Midbrain (tissue), 1 donor: ENCODE measurements around the gene THSD7B.
"Not testable (repeated sequence)": the region's sequence is repeated elsewhere in the genome, so short reads cannot be mapped to it uniquely, and the experiment has no call there.

Experiments
- DNase-seq: peaks from one replicate; lab custom pipeline; 2025; lab: John Stamatoyannopoulos, UW

The THSD7B gene

DNA sequence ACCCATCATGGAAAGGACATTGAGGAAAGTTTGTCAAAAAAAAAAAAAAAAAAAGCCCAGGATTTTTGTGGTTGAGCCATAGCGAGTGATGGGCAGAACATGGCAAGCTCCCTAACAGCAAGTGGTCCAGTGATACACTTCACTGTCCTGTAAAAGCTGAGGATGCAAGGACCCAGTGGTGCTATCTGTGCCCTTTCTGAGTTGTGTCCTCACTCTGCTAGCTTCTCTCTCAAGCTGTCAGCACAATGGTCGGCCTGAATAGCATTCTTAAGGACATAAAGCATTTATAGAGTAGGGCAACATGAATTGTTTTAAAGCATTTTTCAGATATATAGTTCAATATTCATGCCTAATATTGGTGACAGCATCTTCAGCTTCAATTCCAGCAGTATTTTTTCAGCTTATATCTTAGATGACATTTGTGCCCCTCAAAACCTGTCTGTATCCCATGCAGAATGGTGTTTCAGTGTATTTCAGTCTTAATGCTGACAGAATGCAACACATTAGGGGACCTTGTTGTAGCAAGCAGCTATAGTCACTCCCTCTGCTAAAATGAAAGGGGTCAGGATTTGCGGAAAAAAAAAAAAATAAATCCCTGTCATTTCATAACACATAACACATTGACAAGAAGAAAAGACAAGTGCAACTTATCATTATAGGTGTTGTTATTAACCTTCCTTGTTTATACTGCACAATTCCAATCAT is 496.7 kb downstream of the THSD7B start:
- no peak for DNase-seq

DNA sequence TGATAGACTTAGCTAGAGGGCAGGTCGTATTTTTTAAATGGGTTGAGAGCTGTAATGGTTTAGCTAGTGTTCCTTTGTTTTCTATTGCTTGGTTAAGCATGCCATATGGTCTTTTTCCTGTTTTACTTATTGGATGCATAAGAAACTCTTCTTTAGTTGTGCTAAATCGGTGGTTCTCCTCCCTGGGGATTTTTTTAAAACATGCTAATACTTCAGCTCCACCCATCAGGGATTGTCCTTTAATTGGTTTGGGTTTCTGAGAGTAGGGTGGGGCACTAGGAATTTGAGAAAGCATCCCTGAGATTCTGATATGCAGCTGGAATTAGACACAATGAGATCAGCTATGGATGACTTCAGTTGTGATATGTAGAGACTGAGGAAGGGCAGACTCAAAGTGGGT is 497.2 kb downstream of the THSD7B start:
- no peak for DNase-seq

DNA sequence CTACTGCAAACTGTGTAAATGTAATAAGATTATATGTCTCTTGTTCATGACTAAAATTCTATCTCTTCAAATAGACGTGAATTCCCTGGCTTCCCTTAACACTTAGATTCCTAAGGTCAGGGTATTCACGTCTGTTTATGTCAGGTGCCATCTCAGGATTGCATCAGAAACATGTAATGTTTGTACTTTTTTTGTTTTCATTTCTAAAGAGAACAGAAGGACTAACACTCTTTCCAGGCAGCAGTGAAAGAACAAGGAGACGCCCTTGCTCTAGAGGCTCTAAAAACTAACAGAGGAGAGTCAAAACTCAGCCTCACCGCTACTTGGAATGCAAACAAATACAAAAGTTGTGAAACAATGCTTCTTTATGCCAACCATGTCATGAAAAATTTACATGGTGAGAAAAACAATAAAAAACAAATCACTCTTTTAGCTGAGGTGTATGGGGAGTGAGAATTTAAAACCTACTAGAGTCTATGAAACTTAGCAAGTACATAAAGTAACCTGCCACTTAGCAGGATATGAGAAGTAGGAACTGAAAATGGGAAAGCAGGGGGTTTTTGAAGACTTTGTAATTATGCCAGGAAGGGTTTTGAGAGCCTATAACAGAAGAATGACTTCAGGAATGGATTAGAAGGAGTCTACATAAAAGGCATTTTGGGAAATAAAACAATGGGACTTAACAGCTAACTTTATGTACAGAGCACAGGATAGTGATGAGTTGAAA is 522.7 kb downstream of the THSD7B start:
- no peak for DNase-seq

DNA sequence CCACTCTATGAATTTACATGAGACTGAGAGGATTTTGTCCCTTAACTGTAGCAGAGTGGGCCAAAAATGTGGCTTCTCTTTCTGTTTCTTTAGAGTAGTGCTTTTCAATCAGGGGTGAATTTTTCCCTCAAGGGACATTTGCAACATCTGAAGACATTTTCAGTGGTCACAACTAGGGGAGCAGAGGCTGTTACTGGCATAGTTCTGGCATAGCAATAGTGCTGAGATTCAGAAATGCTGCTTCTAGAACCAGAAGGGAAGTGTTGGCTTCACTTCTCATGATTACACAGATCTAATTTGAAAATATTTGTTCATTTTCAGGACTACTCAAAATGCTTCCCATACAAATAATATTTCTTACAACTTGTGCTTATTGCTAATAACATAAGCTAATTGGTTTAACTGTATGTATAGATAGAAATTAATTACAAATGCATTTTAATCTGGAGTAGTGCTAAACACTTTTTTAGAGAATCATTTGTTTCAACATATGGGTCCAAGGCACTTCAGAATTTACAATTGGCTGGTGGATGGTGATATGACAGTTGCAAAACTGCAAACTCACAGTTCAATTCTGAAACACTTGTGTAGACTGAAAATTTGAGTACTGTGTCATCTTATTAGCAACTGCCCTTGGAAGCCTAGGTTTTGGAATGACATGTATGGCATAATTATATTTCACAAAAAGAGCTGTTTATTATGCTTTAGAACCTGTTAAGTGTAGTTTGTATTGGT is 526.7 kb downstream of the THSD7B start:
- no peak for DNase-seq

DNA sequence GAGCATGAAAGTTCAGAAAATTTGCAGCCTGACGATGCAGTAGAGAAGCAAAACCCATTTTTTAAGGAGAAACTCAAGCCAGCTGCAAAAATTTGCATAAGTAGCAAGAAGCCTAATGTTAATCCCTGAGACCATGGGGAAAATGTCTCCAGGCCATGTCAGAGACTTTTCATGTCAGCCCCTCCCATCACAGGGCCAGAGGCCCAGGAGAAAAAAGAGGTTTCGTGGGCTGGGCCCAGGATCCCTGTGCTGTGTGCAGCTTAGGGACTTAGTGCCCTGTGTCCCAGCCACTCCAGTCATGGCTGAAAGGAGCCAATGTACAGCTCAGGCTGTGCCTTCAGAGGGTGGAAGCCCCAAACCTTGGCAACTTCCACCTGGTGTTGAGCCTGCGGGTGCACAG is 533.0 kb downstream of the THSD7B start:
- DNase-seq = no peak

DNA sequence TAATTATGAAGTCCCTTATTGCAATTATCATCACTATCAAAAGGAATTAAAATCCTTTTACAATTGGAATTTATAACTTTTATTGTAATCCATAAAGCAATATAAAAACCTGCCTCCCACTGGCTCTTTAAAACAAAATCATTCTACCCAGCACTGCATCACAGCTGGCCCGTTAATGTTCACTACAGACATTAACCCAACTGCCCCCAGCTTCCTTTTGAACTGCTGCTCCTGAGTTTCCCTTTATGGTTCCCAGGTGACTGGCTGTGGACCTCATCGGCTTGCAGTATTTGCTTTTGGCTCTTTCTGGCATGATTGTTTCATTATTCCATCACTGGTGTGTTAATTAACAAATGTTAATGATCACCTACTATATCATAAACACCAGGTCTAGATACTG is 535.6 kb downstream of the THSD7B start:
- no peak for DNase-seq

DNA sequence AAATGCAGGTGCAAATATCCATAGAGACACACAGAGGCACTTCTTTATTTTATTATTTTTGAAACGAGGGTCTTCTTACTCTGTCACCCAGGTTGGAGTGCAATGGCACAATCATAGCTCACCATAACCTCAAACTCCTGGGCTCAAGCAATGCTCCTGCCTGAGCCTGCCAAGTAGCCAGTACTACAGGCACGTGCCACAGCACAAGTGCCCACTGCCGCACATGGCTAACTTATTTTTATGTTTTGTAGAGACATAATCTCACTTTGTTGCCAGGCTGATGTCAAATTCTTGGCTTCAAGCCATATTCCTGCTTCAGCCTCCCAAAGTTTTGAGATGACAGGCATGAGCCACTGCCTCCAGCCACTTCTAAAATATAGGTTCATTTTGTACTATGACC is 537.6 kb downstream of the THSD7B start:
- no peak for DNase-seq

DNA sequence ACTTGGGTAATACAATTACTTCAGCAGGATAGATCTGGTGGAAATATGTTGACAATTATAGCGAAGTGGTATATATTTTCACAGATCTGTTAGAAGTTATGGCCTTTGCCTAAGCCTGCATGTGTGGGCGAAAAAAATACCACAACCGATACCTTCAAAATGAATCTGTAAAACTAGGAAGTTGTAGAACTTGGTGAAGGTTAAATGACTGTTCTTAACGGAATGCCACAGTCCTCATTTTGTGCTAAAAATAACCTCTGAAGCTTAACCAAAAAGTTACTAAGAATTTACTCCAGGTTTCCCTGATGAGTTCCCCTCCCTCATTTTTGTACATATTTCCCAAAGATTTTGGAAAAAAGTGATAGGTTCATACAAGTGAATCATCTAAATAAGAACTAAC is 550.7 kb downstream of the THSD7B start:
- DNase-seq = no peak

DNA sequence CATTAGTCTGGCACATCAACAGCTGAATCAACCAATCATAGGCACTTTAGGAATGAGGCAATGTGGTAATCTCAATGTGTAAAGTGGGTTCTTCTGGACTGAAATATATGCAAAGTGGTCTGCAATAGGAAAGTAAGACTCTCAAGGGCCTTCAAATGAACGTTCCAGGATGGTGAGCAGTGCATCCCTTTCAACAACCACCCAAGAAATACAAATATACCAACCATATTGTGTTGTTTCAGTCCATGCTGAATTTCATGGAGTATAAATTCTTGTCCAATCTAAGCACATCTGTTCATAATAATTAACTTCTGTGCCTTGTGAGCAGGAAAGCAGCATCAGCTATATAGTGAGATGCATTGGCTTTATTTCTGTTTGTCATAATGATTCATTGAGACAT is 556.2 kb downstream of the THSD7B start:
- DNase-seq = no peak

DNA sequence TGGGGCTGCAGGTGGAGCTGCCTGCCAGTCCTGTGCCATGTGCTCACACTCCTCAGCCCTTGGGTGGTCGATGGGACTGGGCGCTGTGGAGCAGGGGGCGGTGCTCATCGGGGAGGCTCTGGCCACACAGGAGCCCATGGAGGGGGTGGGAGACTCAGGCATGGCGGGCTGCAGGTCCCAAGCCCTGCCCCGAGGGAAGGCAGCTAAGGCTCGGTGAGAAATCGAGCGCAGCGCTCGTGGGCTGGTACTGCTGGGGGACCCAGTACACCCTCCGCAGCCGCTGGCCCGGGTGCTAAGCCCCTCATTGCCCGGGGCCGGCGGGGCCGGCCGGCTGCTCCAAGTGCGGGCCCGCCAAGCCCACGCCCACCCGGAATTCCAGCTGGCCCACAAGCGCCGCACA is 566.2 kb downstream of the THSD7B start:
- not testable (repeated sequence) for DNase-seq

DNA sequence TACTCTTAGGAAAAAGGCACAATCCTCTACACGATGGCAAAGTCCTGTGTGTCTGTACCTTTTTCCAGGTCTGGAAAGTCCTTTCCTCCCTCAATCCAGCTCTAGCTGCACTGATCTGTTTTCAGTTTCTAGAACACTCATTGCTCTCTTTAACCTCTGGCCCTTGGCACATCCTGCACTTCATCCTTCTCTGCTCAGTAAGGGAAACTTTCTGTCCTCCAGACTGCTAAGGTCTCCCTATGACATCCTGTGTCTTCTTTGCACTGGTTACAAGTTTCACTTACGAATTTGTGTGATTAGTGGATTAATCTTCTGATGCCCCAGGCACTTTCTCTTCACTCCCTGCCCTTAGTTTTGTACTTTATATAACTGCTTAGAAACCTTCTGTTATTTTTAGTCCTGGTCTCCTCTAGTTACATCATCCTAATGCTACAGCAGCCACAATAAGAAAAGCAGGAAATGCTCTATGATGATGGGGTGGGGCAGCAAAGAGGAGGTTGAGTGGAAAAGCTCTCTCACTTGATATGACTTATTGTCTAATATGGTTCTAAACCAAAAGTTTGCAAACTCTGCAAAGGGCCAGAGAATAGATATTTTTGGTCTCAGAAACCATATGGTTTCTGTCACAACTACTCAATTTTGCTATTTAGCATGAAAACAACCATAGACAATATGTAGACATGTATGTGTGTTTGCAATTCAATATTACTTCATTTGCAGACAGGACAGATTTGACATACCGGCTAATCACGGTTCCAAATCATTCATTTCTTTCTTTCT is 568.2 kb downstream of the THSD7B start:
- DNase-seq = no peak

DNA sequence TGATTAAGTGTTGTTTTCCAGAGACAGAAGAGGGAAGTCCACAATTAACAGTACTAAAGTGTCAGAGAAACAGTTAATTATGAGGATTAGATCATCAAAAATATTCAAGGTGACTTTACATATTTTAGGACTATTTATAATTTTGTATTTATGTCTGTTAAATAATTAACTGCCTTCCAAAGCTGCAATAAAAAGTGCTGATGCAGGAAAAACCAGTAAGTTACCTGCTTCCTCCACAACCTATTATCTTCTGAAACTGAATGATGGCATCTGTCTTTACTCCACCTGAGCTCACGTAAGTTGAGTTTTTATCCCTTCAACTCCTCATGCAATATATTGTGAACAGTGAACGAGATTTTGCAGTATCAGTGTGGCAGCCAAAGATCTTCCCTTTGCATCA is 570.7 kb downstream of the THSD7B start:
- no peak for DNase-seq

DNA sequence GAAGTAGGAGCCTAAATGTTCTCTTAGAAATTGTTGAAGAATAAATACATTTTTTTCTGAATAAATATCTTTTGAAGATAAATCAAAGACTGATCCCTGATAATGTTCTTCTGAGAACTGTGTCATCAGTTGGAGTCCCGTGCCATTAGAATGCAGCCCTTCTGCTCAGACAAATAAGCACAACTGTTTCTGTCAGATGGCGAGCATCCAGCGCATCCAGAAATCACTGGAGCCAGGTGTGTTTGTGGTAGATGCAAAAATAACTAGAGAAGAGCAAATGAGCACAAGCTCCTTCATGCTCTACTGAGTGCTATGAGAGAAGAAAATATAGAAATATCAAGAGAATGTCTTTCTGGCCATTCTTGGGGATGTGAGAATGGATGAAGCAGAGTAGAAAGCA is 573.7 kb downstream of the THSD7B start:
- no peak for DNase-seq

DNA sequence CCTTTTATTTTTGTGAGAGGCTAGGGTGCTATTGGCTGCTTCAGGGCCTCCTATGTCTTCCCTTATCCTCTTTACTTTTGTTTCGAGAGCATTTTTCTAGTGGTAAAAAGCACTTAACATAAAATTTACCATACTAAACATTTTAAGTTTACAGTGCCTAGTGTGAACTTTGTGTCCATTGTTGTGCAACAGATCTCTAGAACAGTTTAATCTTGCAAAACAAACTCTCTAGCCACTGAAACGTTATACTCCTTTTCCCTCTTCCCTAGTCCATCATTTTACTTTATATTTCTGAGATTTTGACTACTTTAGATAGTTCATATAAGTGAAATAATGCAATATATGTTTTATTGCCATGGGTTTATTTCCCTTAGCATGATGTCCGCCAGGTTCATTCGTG is 580.6 kb downstream of the THSD7B start:
- no peak for DNase-seq

DNA sequence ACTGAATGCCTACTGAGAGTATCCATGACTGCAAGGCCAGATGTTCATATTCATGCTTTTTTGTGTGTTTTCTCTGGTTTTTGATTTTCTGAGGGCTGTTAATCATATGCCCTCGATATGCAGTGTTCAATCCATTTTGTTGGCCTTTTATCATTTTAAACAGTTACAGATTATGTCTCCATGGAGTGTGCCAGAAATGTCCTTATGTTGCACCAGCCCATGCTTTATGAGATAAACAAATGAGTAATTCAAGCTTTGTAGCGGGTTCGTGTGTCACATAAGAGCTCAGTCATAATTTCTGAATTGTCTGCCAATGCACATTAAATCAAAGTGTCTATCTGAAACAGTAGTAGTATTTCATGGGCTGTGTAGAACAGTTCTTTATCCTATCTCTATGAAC is 583.0 kb downstream of the THSD7B start:
- no peak for DNase-seq

DNA sequence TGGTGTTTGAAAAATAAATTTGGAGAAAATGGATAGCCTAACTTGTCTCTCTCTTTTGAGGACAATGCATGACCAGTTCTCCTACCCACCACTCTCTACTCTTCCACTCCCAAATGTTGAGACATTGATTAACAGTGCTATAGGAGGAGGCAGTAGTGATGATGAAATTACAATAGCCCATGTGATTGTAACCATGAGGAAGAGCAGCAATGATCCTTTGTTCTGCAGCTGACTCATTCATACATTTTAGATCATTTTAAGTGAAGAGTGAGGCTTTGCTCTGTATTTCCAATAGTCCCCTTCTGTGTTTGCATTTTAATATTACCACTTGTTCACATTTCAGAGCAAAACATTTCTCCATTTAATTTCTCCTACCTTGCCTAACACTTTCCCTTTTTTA is 592.3 kb downstream of the THSD7B start:
- no peak for DNase-seq

DNA sequence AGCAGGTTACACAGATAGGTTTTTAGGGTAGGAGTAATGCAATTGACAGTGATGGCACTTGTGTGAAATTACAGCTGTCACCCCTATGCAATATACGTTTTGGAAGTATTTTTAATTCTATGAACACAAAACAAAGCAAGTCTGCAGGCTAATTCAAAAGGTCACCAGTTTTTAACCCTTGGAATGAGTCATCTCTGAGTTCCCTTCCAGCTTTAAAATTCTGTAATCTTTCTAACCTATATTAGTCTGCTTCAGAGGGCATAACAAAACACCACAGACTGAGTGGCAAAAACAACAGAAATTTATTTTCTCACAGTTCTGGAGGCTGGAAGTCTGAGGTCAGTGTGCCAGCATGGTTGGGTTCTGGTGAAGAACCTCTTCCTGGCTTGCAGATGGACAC is 602.0 kb downstream of the THSD7B start:
- DNase-seq = no peak

DNA sequence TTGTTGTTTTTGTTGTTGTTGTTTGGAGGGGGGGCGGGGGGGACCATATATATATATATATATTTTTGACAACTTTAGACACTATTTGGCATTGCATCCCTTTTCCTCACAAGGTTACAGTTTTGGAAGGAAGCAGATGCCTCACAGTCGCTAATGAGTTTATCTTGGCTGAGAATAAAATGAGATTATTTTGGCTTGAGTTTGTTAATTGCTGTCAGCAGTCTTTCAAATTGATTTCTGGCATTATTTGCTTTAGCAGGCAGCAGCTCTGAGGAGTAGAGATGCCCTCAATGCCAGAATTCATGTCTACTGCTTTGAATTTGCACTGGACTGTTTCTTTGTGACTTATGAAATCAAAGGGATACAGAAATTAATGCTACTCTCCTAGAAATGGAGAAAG is 603.8 kb downstream of the THSD7B start:
- no peak for DNase-seq

DNA sequence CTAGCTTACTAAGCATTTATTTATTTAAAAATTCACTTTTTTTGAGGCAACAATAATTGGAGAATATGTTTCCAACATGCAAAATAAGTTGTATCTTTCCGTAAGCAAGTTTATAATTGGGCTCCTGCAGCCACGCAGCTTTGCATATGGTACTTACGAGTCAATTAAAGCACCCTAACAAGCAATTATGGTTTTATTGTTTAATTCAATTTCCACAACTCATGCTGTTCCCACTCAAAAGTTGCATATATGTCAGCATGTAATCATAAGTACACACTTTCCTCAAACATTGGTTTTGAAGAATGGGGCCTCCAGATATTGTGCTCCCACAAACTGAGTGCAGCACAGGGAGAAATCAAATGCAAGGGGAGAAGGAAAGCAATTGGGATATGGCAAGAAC is 613.8 kb downstream of the THSD7B start:
- no peak for DNase-seq

DNA sequence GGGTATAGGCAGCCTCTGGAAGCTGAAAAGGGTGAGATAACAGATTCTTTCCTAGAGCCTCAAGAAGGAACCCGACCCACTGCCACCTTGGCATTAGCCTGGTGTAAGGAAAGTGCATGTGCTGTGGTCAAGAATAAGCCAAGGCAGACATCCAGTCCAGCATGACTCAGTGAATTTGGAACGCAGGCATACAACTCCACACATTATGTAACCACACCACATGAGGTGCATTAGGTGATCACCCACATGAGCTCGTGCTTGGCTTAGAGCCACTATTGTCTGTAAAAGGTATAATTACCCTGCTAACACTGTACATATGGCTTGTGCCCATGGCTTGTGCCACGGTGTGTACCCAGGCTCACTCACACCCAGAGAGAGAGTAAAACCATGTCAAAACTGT is 615.3 kb downstream of the THSD7B start:
- no peak for DNase-seq

DNA sequence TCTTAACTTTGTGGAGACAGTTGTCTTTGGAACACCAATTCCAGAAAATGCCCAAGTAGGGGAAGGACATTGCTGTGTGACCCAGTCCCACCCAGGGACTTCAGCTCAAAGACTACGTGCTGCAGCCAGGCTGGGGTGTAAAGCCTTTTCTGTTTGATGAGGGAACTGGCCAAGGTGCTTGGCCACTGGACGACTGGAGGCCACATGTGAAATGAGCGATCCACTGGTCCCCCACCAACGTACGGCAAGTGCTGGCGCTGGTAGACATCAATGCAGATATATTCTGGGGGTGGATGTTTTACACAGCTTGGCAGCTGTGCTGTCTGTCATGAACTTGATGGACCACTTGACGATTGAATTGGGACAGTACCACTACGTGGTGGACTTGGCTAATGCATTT is 616.4 kb downstream of the THSD7B start:
- DNase-seq = no peak

DNA sequence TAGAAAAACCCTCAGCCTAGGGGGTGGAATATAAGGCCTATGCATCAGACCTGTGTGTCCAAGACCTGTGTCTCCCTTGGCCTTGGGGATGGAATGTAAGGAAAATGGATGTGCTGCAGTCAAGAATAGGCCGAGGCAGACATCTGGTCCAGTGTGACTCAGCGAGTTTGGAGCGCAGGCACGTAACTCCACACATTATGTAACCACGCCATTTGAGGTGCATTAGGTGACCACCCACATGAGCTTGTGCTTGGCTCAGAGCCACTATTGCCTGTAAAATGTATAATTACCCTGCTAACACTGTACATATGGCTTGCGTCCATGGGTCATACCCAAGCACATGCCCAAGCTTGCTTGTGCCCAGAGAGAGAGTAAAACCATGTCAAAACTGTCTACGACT is 618.0 kb downstream of the THSD7B start:
- DNase-seq = no peak
